ENCODE measurements around the gene MEOX1.

GRCh38 chr17:43603321-43603720, 58.4 kb downstream of the MEOX1 start:
- no peak for TF ChIP-seq CTCF (IDR thresholded peaks at IDR 0.05)
- TF ChIP-seq EZH2 (IDR thresholded peaks at IDR 0.05; ENCODE audit: borderline replicate concordance, insufficient read depth, low read depth, low read length, poor library complexity, severe bottlenecking): no peak
